IMR-90 (cell line): ENCODE measurements around the gene ATOSA.

ENCODE experiments used
- CHD1 ChIP-seq: IDR thresholded peaks from 2 replicates; pipeline ENCODE4 v1.6.1; 2012; ENCODE audit warnings: low read depth, low read length, improper control_type of control experiment
- POLR2A ChIP-seq: IDR thresholded peaks from 2 replicates; pipeline ENCODE4 v1.6.1; 2012; ENCODE audit warnings: mild to moderate bottlenecking, low read depth, low read length
- TF ChIP-seq, protein P1 (sequence below): conservative IDR thresholded peaks from 2 replicates; pipeline ENCODE4 v1.5.1; 2012; ENCODE audit warnings: mild to moderate bottlenecking, low read depth, low read length, improper control_type of control experiment

DNA sequence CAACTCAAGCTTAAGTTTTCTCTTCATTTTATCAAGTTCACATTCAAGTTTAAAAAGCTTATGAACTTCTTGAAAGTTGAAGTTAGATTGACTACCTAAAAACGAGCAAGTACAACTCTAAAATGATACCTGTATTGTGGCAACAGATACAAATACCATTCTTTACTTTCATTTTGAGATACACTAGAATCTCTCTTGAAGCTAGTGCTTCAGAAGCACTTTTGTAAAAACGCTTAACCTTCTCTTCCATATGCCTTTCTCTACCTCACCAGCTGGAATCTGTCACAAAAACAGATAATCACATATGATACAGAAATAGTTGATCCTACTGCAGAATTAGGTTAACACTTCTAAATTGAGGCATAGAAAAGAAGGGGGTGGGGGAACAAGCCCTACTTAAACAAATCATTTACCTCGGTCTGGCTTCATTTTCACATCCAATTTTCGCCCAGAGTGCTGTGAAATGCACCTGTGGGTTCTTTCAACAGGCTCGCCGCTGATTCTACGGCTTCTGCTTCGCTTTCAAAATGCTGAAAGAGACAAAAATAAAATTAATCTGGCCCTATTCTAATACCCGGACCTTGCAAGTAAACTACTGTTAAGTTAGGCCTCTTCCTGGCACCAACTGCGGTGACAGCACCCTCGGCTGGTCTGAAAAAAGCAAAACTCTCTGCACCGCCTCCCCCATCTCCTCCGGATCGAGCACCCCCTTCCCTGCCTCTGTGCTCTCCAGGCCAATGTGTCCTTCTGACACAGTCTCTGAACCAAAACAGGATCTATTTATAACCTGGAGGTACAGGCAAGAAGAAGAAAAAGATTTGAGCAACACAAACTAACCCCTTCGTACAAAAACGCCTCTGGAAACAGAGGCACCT lies 1.4 kb downstream of the ATOSA start:
- no peak for TF ChIP-seq POLR2A
- TF ChIP-seq, protein P1, sequence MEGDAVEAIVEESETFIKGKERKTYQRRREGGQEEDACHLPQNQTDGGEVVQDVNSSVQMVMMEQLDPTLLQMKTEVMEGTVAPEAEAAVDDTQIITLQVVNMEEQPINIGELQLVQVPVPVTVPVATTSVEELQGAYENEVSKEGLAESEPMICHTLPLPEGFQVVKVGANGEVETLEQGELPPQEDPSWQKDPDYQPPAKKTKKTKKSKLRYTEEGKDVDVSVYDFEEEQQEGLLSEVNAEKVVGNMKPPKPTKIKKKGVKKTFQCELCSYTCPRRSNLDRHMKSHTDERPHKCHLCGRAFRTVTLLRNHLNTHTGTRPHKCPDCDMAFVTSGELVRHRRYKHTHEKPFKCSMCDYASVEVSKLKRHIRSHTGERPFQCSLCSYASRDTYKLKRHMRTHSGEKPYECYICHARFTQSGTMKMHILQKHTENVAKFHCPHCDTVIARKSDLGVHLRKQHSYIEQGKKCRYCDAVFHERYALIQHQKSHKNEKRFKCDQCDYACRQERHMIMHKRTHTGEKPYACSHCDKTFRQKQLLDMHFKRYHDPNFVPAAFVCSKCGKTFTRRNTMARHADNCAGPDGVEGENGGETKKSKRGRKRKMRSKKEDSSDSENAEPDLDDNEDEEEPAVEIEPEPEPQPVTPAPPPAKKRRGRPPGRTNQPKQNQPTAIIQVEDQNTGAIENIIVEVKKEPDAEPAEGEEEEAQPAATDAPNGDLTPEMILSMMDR, result peak; percentile 30; the same call in 1 of the 2 replicates
- no peak for TF ChIP-seq CHD1
